GM23338 (cell line): ENCODE measurements around the gene NRCAM. TPM values are rescaled to one million over a fixed set of nuclear protein-coding genes. Genes with fewer than 3 reads are reported as not detected.

Experiments
- ATAC-seq: fragments of 200-7000 bp; cut with Tn5 transposase; 3 replicates; pipeline ENCODE4 v1.9.1; 2020
- DNase-seq: peaks from one replicate; pipeline ENCODE4 v3.0.0-alpha.2; 2015; ENCODE audit warnings: low spot score
- H2AFZ ChIP-seq: fragments of 200-600 bp; sonication (generic); 2 replicates; pipeline ENCODE4 v1.8.0; 2016; ENCODE audit warnings: antibody characterized with exemption, mild to moderate bottlenecking, moderate library complexity
- H3F3A ChIP-seq: fragments of 200-600 bp; sonication (generic); replicated peaks from 2 replicates; pipeline ENCODE4 v1.8.0; 2017; ENCODE audit warnings: antibody characterized with exemption, mixed run types, low read depth
- H3K27ac ChIP-seq: fragments of 200-600 bp; sonication (generic); 2 replicates; pipeline ENCODE4 v1.6.1; 2016; ENCODE audit warnings: low read depth
- H3K27me3 ChIP-seq: fragments of 200-600 bp; sonication (generic); 2 replicates; pipeline ENCODE4 v1.8.0; 2016; ENCODE audit warnings: mild to moderate bottlenecking, mixed run types, moderate library complexity; ENCODE audit not compliant: insufficient read depth
- H3K36me3 ChIP-seq: fragments of 200-600 bp; sonication (generic); 2 replicates; pipeline ENCODE4 v1.8.0; 2016; ENCODE audit warnings: mild to moderate bottlenecking; ENCODE audit not compliant: insufficient read depth
- H3K4me1 ChIP-seq: fragments of 200-600 bp; sonication (generic); 2 replicates; pipeline ENCODE4 v1.8.0; 2016; ENCODE audit warnings: mild to moderate bottlenecking, moderate library complexity; ENCODE audit not compliant: insufficient read depth
- H3K4me2 ChIP-seq: fragments of 200-600 bp; sonication (generic); 2 replicates; pipeline ENCODE4 v1.7.1; 2017; ENCODE audit warnings: mixed run types
- H3K4me3 ChIP-seq: fragments of 200-600 bp; sonication (generic); 2 replicates; pipeline ENCODE4 v1.6.1; 2016; ENCODE audit warnings: mixed run types
- H3K79me2 ChIP-seq: fragments of 200-600 bp; sonication (generic); replicated peaks from 2 replicates; pipeline ENCODE4 v1.8.0; 2017; ENCODE audit warnings: mild to moderate bottlenecking; ENCODE audit not compliant: insufficient read depth
- H3K9me2 ChIP-seq: fragments of 200-600 bp; sonication (generic); 2 replicates; pipeline ENCODE4 v1.8.0; 2017; ENCODE audit not compliant: insufficient read depth
- H4K20me1 ChIP-seq: fragments of 200-600 bp; sonication (generic); replicated peaks from 2 replicates; pipeline ENCODE4 v1.8.0; 2017; ENCODE audit warnings: mild to moderate bottlenecking; ENCODE audit not compliant: insufficient read depth
- H3K27ac Mint-ChIP-seq: 2 replicates; pipeline ENCODE4 v1.8.0; 2020; ENCODE audit warnings: inconsistent platforms, mild to moderate bottlenecking, moderate library complexity, mixed read lengths
- H3K27me3 Mint-ChIP-seq: 3 replicates; pipeline ENCODE4 v1.8.0; 2022; ENCODE audit warnings: low read depth, mild to moderate bottlenecking, moderate library complexity, mixed read lengths, inconsistent platforms; ENCODE audit not compliant: insufficient read depth, poor library complexity
- H3K36me3 Mint-ChIP-seq: 3 replicates; pipeline ENCODE4 v1.8.0; 2021; ENCODE audit warnings: low read depth, mild to moderate bottlenecking, inconsistent platforms, moderate library complexity, mixed read lengths
- H3K4me1 Mint-ChIP-seq: 3 replicates; pipeline ENCODE4 v1.8.0; 2020; ENCODE audit warnings: mild to moderate bottlenecking, inconsistent platforms, mixed read lengths
- H3K4me3 Mint-ChIP-seq: 3 replicates; pipeline ENCODE4 v1.8.0; 2021; ENCODE audit warnings: moderate library complexity, mild to moderate bottlenecking, inconsistent platforms, mixed read lengths
- H3K9me3 Mint-ChIP-seq: 3 replicates; pipeline ENCODE4 v1.8.0; 2020; ENCODE audit warnings: moderate library complexity, mild to moderate bottlenecking, inconsistent platforms, mixed read lengths
- CREB1 ChIP-seq: fragments of 250-450 bp; sonication (Bioruptor Pico); IDR thresholded peaks from 2 replicates; pipeline ENCODE4 v1.5.0; 2020; ENCODE audit warnings: low read depth, mild to moderate bottlenecking, moderate library complexity
- CTCF ChIP-seq, 2 experiments: fragments of 200-600 bp in 1 of 2; sonication (generic) in 1 of 2; conservative IDR thresholded peaks; 2 replicates each; pipeline versions ENCODE4 v1.5.1 to v1.6.1; 2016 to 2017; ENCODE audit warnings: antibody characterized with exemption in 2 of 2, low read depth in 2 of 2, mild to moderate bottlenecking in 2 of 2, moderate library complexity in 1 of 2
- ETS1 ChIP-seq: IDR thresholded peaks from 2 replicates; pipeline ENCODE4 v1.6.1; 2016; ENCODE audit warnings: antibody characterized with exemption
- JUNB ChIP-seq: IDR thresholded peaks from one replicate; pipeline ENCODE4 v1.6.1; 2016; ENCODE audit warnings: antibody characterized with exemption; ENCODE audit not compliant: unreplicated experiment
- NANOG ChIP-seq: IDR thresholded peaks from 2 replicates; pipeline ENCODE4 v1.6.1; 2016; ENCODE audit warnings: antibody characterized with exemption, borderline replicate concordance
- POLR2AphosphoS5 ChIP-seq: IDR thresholded peaks from 2 replicates; pipeline ENCODE4 v1.6.1; 2016; ENCODE audit warnings: antibody characterized with exemption, low read depth
- STAT1 ChIP-seq: IDR thresholded peaks from one replicate; pipeline ENCODE4 v1.6.1; 2016; ENCODE audit warnings: antibody characterized with exemption; ENCODE audit not compliant: unreplicated experiment
- ZNF462 ChIP-seq: fragments of 250-450 bp; sonication (Bioruptor Pico); IDR thresholded peaks from 2 replicates; pipeline ENCODE4 v1.5.0; 2020; ENCODE audit warnings: mild to moderate bottlenecking, moderate library complexity
- polyA plus RNA-seq: library from polyadenylated mRNA; unstranded; fragments of >200 nt; fragmentation: Nextera tagmentation; extraction: Ambion mirVana; gene quantifications from 2 replicates; pipeline ENCODE4 v1.2.1, GENCODE V29; 2016
- total RNA-seq: library from RNA; depleted of rRNA; stranded (reverse); fragments of >200 nt; shearing (Covaris generic); gene quantifications from 2 replicates; pipeline ENCODE4 v1.2.3, GENCODE V29; 2014

The NRCAM gene
- total and polyA plus RNA-seq, 2 experiments from 2014 or later = 2.5 to 6.8 TPM

GRCh38 chr7:108252177-108252576 lies 204.1 kb downstream of the NRCAM start:
- Histone ChIP-seq H3K4me3 (no peak overlapping the region), H3K9me2 (peaks cover 3% of the 10 kb centered on the region; the same call in 1 of the 2 replicates), H3K4me1 (no peaks in the 10 kb centered on the region), H4K20me1 (no peaks in the 10 kb centered on the region), H3K27ac (no peak overlapping the region), H3K27me3 (no peaks in the 10 kb centered on the region), H3K36me3 (0 out of 2 replicates have a peak, but pooled peaks cover 4% of the 10 kb centered on the region), H2AFZ (no peak overlapping the region), H3K4me2 (no peak overlapping the region), H3F3A (no peaks in the 10 kb centered on the region), H3K79me2 (no peaks in the 10 kb centered on the region)
- DNase-seq (no peak), ATAC-seq (no peak)
- Mint-ChIP-seq H3K4me1 (no peaks in the 10 kb centered on the region), H3K9me3 (peaks cover 37% of the 10 kb centered on the region), H3K27ac (no peak overlapping the region), H3K36me3 (peaks cover 23% of the 10 kb centered on the region), H3K27me3 (peaks cover 2% of the 10 kb centered on the region), H3K4me3 (no peak overlapping the region)
- TF ChIP-seq CREB1 (CRISPR knock-in tag) (no peak), STAT1 (no peak), NANOG (no peak), POLR2AphosphoS5 (no peak), ZNF462 (no peak), JUNB (no peak), CTCF (conservative IDR thresholded peaks at IDR 0.05; ENCODE audit: low read depth in 2 of 2) (no peak), ETS1 (no peak)
